Measurements from ENCODE around the gene GJB6.
A peak's percentile ranks its signal among the peaks of the same experiment; 100 is the strongest.

GJB6 gene

DNA sequence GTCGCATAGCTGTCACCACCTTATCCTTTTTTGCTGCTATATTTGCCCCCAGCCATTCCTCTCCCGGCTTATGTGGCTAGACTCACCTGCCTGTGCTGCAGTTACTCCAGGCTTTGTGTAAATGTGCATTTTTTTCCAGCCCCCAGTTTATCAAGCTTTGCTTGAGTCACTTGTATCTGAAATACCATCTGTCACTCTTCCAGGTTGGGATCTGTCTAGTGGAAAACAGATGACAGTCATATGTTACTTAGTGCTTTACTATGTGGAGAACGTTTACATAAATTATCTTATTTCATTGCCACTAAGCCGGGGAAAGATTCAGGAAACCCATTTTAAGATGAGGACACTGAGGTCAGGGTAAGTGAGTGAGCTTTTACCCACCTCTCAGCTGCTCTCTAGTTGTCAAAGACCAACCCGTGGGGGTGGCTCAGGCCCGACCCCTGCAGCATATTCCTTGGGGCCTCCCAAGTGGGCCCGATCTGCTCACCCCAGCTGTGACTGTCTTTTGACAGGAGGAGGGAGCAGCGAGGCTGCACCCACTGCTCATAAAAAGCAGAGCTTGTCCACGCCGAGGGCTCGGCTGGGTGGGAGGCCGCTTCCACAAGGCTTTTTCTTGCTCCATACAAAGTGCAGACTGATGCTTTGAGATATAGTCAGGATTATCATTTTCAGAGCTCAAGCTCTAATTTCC, 46.6 kb downstream of the GJB6 start:
- DNase-seq = no peak

DNA sequence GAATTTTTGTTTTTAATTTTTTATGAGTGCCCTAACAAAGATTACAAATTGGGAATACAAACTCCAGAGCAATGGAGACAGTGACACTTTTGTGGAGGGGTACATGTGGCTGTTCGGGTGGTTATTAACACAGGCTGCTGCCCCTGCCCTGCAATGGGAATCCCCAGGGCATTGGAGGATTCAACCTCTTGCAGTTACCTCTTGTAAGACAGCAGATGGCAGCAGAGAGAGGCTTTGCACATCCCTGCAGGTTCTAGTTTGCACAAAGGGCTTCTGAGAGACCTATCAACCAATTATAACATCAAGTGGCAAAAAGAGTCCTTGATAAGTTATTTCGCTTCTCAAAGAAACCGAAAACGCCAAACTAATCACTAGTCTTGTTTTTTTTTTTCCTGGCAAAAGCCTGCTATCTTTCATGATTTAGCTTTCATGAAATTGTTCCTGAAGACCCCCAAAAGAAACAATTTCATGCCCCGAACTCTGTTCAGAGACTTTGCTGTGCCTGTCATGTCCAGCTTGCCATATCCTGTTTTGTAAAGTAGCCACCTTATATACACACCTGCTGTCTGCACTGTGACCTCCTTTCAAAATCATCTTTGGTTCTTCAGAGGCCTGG, 49.8 kb downstream of the GJB6 start:
- peak; percentile 22 to 38 for DNase-seq

DNA sequence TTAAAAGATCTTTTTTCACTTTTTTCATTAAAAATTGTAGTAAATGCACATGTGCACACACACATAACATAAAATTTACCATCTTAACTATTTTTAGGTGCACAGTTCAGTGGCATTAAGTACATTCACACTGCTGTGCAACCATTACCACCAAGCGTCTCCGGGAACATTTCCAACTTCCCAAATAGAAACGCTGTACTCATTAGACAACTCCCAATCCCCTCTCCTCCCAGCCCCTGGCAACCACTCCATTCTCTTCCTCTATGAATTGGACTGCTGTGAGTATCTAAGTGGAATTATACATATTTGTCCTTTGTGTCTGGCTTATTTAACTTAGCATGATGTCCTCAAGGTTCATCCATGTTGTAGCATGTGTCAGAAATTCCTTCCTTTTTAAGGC, 50.9 kb downstream of the GJB6 start:
- no peak for DNase-seq

DNA sequence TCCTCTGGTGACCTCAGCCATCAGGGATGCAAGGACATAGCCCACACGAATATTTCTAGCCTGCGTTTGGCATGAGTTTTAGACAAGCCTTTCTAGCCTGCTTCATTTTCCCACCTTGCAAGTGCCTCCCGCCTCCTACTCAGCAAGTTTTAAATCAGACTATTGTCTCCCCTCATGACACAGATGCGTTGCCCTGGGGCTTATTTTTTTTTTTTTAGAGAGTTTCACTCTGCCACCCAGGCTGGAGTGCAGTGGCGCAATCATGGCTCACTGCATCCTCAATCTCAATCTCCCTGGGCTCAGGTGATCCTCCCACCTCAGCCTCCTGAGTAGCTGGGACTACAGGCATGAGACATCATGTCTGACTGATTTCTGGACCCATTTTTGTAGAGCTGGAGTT, 54.0 kb downstream of the GJB6 start:
- DNase-seq = no peak

DNA sequence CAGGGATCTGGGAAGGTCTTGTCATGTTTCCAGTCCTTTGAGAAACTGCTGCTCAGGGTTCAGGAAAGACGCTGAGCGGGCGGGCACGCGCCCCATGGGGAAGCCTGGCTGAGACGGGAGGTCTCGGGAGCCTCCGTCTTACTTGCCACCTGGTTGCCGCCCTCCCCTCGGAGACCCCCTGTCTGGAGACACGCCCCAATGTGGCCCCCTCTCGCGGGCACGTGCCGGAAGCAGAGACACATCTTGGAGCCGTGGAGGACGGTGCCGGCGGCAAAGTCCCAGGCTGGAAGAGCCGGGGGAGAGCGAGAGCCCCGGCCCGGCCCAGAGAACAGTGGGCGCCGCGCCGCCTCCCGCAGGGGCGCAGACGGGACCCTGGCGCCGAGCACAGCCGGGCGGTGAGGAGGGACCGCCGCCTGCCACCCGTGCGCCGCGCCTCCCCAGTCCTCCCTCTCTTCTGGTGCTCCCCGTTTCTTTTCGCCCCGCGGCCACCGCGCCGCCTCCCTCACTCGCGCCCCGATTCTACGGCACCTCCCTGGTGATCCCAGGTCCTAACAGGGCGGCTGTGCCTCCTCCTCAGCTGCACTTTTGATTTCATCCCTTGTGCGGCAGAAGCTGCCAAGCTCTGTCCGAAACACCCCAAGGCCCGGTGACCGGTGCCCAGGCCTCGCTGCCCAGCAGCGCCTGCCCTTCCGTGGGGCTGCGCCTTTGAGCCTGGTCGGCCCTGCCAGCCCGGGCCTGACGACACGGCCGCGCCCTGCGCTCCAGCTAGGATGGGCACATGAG, 54.9 kb downstream of the GJB6 start:
- no peak for DNase-seq

DNA sequence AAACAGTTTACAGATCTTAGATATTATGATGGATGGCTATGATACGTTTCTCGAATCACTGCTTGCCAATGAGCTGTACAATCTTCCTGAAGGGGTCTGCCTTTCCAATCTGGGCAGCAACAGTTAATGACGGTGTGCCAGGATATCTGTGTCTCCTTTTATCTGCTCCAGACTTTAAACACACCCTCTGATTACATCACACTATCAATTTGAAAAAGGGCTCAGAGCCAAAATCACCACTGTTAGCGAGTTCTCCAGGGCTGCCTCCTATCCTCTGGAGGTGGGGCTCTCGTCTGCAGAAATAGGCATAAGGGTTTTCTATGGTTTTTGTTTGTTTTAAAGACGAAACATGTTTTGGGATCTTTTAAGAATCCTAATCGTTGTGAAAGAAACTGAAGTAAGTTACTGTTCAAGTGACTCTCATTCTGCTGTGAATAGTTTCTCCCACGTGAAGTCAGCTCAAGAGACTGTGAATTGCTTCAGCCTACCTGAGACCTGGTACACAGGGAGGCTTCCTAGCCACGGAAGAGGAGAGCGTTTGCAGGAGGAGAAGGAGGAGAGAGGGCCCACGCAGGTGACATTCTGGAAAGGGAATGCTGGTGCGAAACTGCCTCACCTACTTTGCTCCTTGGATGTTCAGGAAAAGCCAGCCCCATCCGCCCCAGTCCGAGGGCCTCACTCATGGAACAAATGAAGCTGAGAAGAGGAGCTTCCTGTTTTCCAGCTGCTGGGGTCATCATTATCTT, 56.0 kb downstream of the GJB6 start:
- DNase-seq = no peak

DNA sequence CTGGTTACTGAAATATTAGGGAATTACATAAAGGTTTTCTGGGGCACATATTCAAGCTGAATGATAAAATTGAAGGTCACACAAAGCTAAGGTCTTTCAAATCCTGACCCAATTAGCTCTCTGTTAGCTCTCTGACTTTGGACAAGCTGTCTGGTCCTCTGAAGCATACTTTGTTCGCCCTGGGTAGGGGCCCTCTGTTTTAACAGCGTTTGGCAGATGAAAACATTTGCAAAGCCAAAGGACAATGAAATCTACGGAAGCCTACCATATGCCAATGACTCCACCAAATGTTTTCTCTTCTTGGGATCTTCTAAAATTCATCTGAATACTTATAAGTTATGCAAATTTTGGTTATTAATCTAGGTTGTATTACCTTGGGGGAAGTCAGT, 56.7 kb downstream of the GJB6 start:
- no peak for DNase-seq

DNA sequence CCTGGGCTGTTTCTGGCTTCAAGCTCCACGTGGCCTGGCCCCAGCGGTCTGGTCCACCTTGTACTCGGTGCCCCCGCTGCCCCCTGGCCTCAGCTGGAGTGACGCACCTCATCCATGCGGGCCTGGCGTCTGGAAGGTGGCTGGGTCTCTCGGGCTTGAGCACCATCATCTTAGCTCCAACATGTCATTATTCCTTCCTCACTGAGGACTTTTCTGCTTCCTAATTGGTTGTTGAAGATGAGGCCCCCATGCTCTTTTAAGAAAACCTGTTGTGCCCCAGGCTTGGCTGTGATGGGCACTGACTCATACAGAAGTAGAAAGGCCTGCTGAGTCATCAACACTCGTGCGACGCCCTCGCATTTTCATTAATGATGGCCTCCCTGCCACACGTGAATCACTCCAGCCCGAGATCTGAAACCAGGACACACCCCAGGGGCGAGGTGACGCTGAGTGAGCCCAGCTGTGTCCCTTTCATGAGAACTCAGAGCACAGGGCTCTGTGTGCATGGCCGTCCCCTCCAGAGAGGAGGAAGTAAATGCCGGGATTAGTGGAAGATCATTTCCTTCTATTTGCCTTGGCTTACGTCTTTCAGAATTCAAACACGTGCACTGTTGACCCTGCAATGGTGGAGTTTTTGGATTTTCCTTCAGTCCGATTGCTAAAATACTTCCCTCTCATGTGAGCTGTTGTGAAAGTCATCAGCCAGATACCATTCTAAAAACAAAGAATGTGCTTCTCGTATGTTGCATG, 57.3 kb downstream of the GJB6 start:
- peak; percentile 74 to 78 for DNase-seq

DNA sequence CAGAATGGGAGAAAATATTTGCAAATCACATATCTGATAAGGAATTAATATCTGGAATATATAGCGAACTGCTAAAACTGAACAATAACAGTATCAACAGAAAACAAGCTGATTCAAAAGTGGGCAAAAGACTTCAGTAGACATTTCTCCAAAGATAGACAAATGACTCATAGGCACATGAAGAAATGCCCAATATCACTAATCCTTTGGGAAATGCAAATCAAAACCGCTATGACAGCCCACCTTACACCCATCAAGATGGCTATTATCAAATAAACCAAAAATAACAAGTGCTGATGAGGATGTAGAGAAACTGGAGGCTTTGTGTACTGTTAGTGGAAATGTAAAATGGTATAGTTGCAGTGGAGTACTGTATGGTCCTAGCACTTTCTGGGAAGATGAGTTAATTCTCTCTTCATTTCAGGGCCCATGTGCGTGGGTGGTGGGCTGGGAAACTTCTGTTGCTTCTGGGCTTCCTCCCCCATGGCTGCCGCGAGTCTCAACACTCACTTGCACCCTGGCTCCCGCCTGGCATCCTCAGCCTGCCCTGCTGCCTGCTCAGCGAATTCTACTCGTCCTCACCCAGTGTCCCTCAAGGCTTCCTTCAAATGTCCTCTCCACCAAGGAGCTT, 58.9 kb downstream of the GJB6 start:
- peak; percentile 37 to 55 for DNase-seq

Measured in activated CD4-positive, alpha-beta T cell treated with anti-CD3 and anti-CD28 coated beads, Interleukin-2, amount 50 U/mL, for 48 hours (primary cell).